GM19463 (cell line): ENCODE measurements around the gene TECTA.

ENCODE experiments used
- ATAC-seq: cut with Tn5 transposase; IDR thresholded peaks from one replicate; pipeline ENCODE4 v1.9.1; 2021; ENCODE audit warnings: mild to moderate bottlenecking, moderate library complexity; ENCODE audit not compliant: unreplicated experiment

The TECTA gene

GRCh38 chr11:121122328-121122727 lies 21.3 kb downstream of the TECTA start:
- no peak for ATAC-seq

- no peak for ATAC-seq
Measured at GRCh38 chr11:121123496-121124069, 22.5 kb downstream of the TECTA start.

- no peak for ATAC-seq
Measured at GRCh38 chr11:121127809-121128208, 26.8 kb downstream of the TECTA start.

- no peak for ATAC-seq
Measured at GRCh38 chr11:121129362-121130340, 28.6 kb downstream of the TECTA start.

GRCh38 chr11:121131656-121132055 lies 30.6 kb downstream of the TECTA start:
- no peak for ATAC-seq

- ATAC-seq: no peak
Measured at GRCh38 chr11:121132211-121132976, 31.4 kb downstream of the TECTA start.

GRCh38 chr11:121134741-121135312 lies 33.8 kb downstream of the TECTA start:
- no peak for ATAC-seq

- no peak for ATAC-seq
Measured at GRCh38 chr11:121137005-121137404, 36.0 kb downstream of the TECTA start.

GRCh38 chr11:121138259-121138658 lies 37.2 kb downstream of the TECTA start:
- ATAC-seq: no peak

- no peak for ATAC-seq
Measured at GRCh38 chr11:121140369-121140768, 39.3 kb downstream of the TECTA start.

GRCh38 chr11:121141066-121141465 lies 40.0 kb downstream of the TECTA start:
- no peak for ATAC-seq

GRCh38 chr11:121143921-121144320 lies 42.9 kb downstream of the TECTA start:
- ATAC-seq: no peak

- no peak for ATAC-seq
Measured at GRCh38 chr11:121144723-121145122, 43.7 kb downstream of the TECTA start.

- no peak for ATAC-seq
Measured at GRCh38 chr11:121145826-121146225, 44.8 kb downstream of the TECTA start.

GRCh38 chr11:121149116-121149515 lies 48.1 kb downstream of the TECTA start:
- no peak for ATAC-seq

GRCh38 chr11:121151207-121151688 lies 50.2 kb downstream of the TECTA start:
- ATAC-seq: no peak

GRCh38 chr11:121152764-121153163 lies 51.7 kb downstream of the TECTA start:
- ATAC-seq: no peak

- ATAC-seq: no peak
Measured at GRCh38 chr11:121153472-121153871, 52.4 kb downstream of the TECTA start.

- ATAC-seq: no peak
Measured at GRCh38 chr11:121154486-121155314, 53.7 kb downstream of the TECTA start.

GRCh38 chr11:121157756-121158155 lies 56.7 kb downstream of the TECTA start:
- no peak for ATAC-seq
